Measurements from ENCODE around the gene BAZ1B.
"Not testable (repeated sequence)": the region's sequence is repeated elsewhere in the genome, so short reads cannot be mapped to it uniquely, and the experiment has no call there.

Gene BAZ1B

GRCh38 chr7:73539709-73540108 lies 17.6 kb upstream of the BAZ1B start:
- DNase-seq, result no peak

- DNase-seq, result not testable (repeated sequence)
These were observed 16.4 kb upstream of the BAZ1B start for GRCh38 chr7:73538510-73538909.

GRCh38 chr7:73537051-73537450 lies 15.0 kb upstream of the BAZ1B start:
- no peak for DNase-seq

- no peak for DNase-seq
These were observed 14.4 kb upstream of the BAZ1B start for GRCh38 chr7:73536479-73536878.

- DNase-seq, result not testable (repeated sequence)
These were observed 13.8 kb upstream of the BAZ1B start for GRCh38 chr7:73535918-73536317.

GRCh38 chr7:73533742-73534141 lies 11.6 kb upstream of the BAZ1B start:
- DNase-seq, result no peak

GRCh38 chr7:73532224-73532623 lies 10.1 kb upstream of the BAZ1B start:
- DNase-seq, result no peak

- no peak for DNase-seq
These were observed 8.7 kb upstream of the BAZ1B start for GRCh38 chr7:73530800-73531199.

GRCh38 chr7:73526896-73527821 lies 5.1 kb upstream of the BAZ1B start:
- DNase-seq, result no peak

- DNase-seq, result not testable (repeated sequence)
These were observed 4.0 kb upstream of the BAZ1B start for GRCh38 chr7:73526158-73526494.

- no peak for DNase-seq
These were observed 423 bp downstream of the BAZ1B start for GRCh38 chr7:73521636-73522104.

GRCh38 chr7:73520673-73521635 lies 1.1 kb downstream of the BAZ1B start:
- DNase-seq, result no peak

GRCh38 chr7:73519867-73520672 lies 2.0 kb downstream of the BAZ1B start:
- no peak for DNase-seq

- no peak for DNase-seq
These were observed 3.6 kb downstream of the BAZ1B start for GRCh38 chr7:73518470-73518869.

GRCh38 chr7:73517241-73517995 lies 4.7 kb downstream of the BAZ1B start:
- no peak for DNase-seq

GRCh38 chr7:73515178-73515577 lies 6.9 kb downstream of the BAZ1B start:
- DNase-seq, result no peak

- DNase-seq, result peak; percentile 28
These were observed 9.9 kb downstream of the BAZ1B start for GRCh38 chr7:73512018-73512780.

GRCh38 chr7:73509463-73509862 lies 12.6 kb downstream of the BAZ1B start:
- DNase-seq, result no peak

GRCh38 chr7:73507556-73507955 lies 14.5 kb downstream of the BAZ1B start:
- no peak for DNase-seq

GRCh38 chr7:73504920-73505319 lies 17.2 kb downstream of the BAZ1B start:
- DNase-seq, result no peak

GRCh38 chr7:73504017-73504416 lies 18.1 kb downstream of the BAZ1B start:
- DNase-seq, result no peak
